ENCODE measurements around the gene PTER. TPM values are rescaled to one million over a fixed set of nuclear protein-coding genes. Genes with fewer than 3 reads are reported as not detected.

Gene PTER
- total RNA-seq, 1 experiment from 2014 or later, result 25.8 TPM

DNA sequence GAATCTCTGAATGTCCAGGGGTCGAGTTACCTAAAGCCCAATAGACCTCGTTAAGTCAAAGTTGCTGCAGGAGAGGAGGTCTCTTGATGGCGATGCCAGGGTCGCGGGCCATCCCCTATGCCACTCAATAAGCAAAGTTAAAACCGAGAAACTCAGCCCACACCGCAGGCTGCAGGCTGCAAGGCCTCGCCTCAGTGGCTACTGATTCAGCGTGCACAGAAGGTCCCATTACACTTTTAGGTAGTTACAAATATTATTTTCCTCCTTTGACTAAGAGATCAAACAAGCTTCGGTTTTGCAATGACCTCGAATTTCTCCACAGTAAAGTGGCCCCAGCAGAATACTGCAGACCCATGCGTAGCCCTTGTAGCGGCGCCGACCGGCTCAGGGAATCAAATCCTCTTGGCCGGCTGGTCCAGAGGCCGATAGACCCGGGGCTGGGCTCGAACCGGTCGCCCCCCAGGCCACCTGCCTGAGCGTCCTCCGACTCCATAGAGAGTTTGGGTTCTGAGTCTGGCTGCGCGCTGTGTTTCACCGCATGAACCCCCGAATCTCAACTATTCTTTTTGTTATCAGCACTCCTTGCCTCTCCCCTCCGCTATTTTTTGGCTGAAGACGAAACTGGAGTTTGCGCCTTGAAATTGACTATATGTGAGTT is 82.6 kb downstream of the PTER start:
- H3K9me2 ChIP-seq (ENCODE audit: insufficient read depth), result no peaks in the 10 kb centered on the region
- H3K9ac ChIP-seq (ENCODE audit: low read length), result no peak overlapping the region
- no peaks in the 10 kb centered on the region for H3K27me3 ChIP-seq (ENCODE audit: insufficient read depth, low read length)
- no peak overlapping the region for H3K4me2 ChIP-seq (ENCODE audit: low read length)
- no peak overlapping the region for H3K27ac ChIP-seq (ENCODE audit: low read depth, low read length)
- ChIA-PET POLR2A (no interaction called here), RAD21 (ENCODE audit: low non-redundant PET in 1 of 2, low total read pairs in 2 of 2, uncharacterized antibody in 2 of 2, unreplicated experiment in 2 of 2) (interaction anchor here in 1 of 2 experiments (0.7 kb wide), 1 partner anchor 22 kb away, joined by 4 read pairs; no protein-coding TSS in a partner anchor), CTCF (interaction anchor here (1.0 to 2.2 kb wide), 4 partner anchors 403 to 639 kb away, joined by 3 to 10 read pairs (median 4); no protein-coding TSS in a partner anchor)
- H4K20me1 ChIP-seq (ENCODE audit: insufficient read depth), result no peaks in the 10 kb centered on the region
- no peaks in the 10 kb centered on the region for H3K4me1 ChIP-seq (ENCODE audit: control insufficient read depth in 1 of 2, insufficient read depth in 2 of 2, low read length in 2 of 2)
- H3K4me3 ChIP-seq (replicated peaks in 1 of 2; ENCODE audit: low read depth in 1 of 2, low read length in 2 of 2), result no peak overlapping the region
- no peak for TF ChIP-seq YY1 (IDR thresholded peaks at IDR 0.05; ENCODE audit: extremely low read depth, insufficient replicate concordance, low read depth, low read length)
- TF ChIP-seq, protein P1, sequence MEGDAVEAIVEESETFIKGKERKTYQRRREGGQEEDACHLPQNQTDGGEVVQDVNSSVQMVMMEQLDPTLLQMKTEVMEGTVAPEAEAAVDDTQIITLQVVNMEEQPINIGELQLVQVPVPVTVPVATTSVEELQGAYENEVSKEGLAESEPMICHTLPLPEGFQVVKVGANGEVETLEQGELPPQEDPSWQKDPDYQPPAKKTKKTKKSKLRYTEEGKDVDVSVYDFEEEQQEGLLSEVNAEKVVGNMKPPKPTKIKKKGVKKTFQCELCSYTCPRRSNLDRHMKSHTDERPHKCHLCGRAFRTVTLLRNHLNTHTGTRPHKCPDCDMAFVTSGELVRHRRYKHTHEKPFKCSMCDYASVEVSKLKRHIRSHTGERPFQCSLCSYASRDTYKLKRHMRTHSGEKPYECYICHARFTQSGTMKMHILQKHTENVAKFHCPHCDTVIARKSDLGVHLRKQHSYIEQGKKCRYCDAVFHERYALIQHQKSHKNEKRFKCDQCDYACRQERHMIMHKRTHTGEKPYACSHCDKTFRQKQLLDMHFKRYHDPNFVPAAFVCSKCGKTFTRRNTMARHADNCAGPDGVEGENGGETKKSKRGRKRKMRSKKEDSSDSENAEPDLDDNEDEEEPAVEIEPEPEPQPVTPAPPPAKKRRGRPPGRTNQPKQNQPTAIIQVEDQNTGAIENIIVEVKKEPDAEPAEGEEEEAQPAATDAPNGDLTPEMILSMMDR (IDR thresholded peaks at IDR 0.05 in 2 of 3, conservative IDR thresholded peaks at IDR 0.05 in 1 of 3; ENCODE audit: borderline replicate concordance in 1 of 3, insufficient read depth in 1 of 3, low read depth in 2 of 3, low read length in 2 of 3), result peak in 1 of 3 experiments; percentile 5; a peak in 1 of 6 replicates
- no peaks in the 10 kb centered on the region for H3K79me2 ChIP-seq (ENCODE audit: insufficient read depth, low read length)
- DNase-seq (ENCODE audit: low read depth, low spot score) (no peak), ATAC-seq (no peak)
- H3K36me3 ChIP-seq (ENCODE audit: control insufficient read depth in 1 of 2, insufficient read depth in 2 of 2, low read length in 2 of 2), result no peaks in the 10 kb centered on the region
- no peak overlapping the region for H2AFZ ChIP-seq (ENCODE audit: low read depth, low read length, poor library complexity, severe bottlenecking)
- no peaks in the 10 kb centered on the region for H3K9me3 ChIP-seq (ENCODE audit: control insufficient read depth in 1 of 2, insufficient read depth in 1 of 2, low read depth in 1 of 2, low read length in 2 of 2)
- no TSS peak for BruUV-seq (replicated peaks)
- intact Hi-C loops (cut with micrococcal nuclease), result loop anchor here (10.0 kb wide), 1 partner anchor 485 kb away; no protein-coding TSS in a partner anchor

Data from HCT116 (cell line).